Activated T-helper 1 cell treated with anti-CD3 and anti-CD28 coated beads, Interleukin-2, amount 50 U/mL, for 16 hours (primary cell): Measurements from ENCODE around the gene EMC9.

Source experiments
- DNase-seq, 2 donors: peaks; one replicate each; pipeline ENCODE4 v3.0.0-alpha.2; 2020; ENCODE audit warnings: low read depth in 1 of 2, low spot score in 1 of 2

The EMC9 gene

DNA sequence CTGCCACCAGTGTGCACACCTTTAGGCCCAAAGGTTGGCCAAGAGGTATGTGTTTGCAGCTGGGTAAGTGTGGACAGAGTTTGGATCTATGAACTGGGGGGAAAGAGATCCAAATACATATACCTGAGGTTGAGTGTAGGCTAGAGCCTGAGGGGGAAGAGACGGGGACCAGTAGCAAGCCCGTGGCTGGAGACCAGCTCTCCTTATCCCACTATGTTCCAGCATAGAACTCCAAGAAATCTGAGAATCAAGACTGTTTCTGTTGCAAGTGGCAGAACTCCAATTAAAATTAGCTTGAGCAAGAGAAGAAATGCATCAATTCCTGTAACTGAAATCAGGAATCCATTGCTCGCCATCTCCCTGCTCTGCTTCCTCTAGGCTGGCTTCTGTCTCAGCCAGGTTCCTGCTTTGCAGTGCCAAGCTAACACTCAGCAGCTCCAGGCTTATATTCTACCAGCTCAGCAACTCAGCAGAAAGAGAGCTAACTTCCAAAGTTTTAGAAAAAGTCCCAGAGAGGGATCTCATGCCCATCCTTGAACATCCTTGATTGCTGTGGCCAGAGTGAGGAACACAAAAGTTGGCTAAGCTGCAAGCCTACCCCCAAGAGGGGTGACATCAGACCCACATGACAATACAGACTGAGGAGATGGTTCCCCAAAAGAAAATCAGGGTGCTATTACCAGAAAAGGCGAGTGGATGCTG lies 48.7 kb downstream of the EMC9 start:
- no peak for DNase-seq

DNA sequence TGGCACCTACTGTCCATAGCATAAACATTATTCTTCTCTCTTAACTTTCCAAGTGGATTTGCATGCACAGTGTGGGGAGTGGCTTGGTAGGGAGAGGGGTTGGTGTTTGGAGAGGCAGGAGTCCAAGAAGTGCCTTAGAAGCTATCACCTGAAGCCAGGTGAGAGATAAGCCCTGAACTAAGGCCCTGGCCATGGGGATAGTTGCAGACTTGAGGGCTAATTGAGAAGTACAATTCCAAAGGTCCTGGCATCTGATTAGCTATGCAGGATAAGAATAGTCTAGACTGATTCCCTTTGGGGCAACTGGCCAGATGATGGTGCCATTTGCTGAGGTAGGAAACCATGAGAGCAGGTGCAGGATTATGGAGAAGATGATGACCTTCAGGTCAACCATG lies 49.3 kb downstream of the EMC9 start:
- no peak for DNase-seq

DNA sequence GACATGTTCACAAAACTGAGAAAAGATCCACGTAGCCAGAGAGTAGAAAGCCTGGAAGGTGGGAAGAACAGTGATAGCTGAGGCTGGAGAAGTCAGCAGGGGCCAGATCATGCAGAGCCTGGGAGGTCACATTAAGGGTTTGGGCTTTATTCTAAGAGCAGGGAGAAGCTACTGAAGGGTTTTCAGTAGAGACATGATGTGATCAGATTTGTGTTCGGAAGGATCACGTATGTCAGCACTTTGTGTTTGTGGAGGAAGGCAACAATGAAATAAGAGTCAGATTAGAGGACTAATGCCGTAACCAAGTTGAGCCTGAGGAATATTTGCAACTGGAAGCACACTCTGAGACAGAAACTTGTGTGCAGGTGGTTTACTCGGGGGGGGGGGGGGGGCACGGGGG lies 51.5 kb downstream of the EMC9 start:
- no peak for DNase-seq
